WTC11 (cell line): ENCODE data around the gene PRSS57. TPM values are rescaled to one million over a fixed set of nuclear protein-coding genes. Genes with fewer than 3 reads are reported as not detected.

Source experiments
- ATAC-seq: fragments of 200-7000 bp; cut with Tn5 transposase; 2 replicates; pipeline ENCODE4 v1.10.0; 2021; ENCODE audit warnings: mild to moderate bottlenecking, moderate library complexity
- CTCF ChIA-PET: fragments of 300-600 bp; sonication (Branson Sonifier 250); formaldehyde crosslinking; loops from one replicate; lab custom pipeline; 2021; ENCODE audit warnings: antibody characterized with exemption; lab: Charles Lee
- POLR2A ChIA-PET: fragments of 350-600 bp; sonication (Branson Sonifier 250); formaldehyde crosslinking; loops from one replicate; lab custom pipeline; 2021; ENCODE audit warnings: antibody characterized with exemption; lab: Charles Lee
- DNase-seq: peaks from one replicate; pipeline ENCODE4 v3.0.0; 2021; ENCODE audit warnings: low spot score
- H3K27ac Mint-ChIP-seq: 2 replicates; pipeline ENCODE4 v1.8.0; 2021; ENCODE audit warnings: mixed read lengths
- H3K27me3 Mint-ChIP-seq: 2 replicates; pipeline ENCODE4 v1.8.0; 2021; ENCODE audit warnings: low read depth, mild to moderate bottlenecking, moderate library complexity, mixed read lengths
- H3K36me3 Mint-ChIP-seq: 2 replicates; pipeline ENCODE4 v1.8.0; 2021; ENCODE audit warnings: mixed read lengths
- H3K4me1 Mint-ChIP-seq: 2 replicates; pipeline ENCODE4 v1.8.0; 2022; ENCODE audit warnings: mixed read lengths
- H3K4me3 Mint-ChIP-seq: 2 replicates; pipeline ENCODE4 v1.8.0; 2021; ENCODE audit warnings: mild to moderate bottlenecking, moderate library complexity, mixed read lengths
- H3K9me3 Mint-ChIP-seq: 2 replicates; pipeline ENCODE4 v1.8.0; 2021; ENCODE audit warnings: mixed read lengths
- ETV6 ChIP-seq: sonication (generic); formaldehyde crosslinking; IDR thresholded peaks from 2 replicates; pipeline ENCODE4 v1.8.1; 2022; ENCODE audit warnings: mild to moderate bottlenecking, missing genetic modification reagents
- FOXK1 ChIP-seq: sonication (generic); formaldehyde crosslinking; IDR thresholded peaks from 2 replicates; pipeline ENCODE4 v1.8.0; 2022; ENCODE audit warnings: mild to moderate bottlenecking, moderate library complexity, missing genetic modification reagents
- FOXP1 ChIP-seq: sonication (generic); formaldehyde crosslinking; IDR thresholded peaks from 2 replicates; pipeline ENCODE4 v1.8.0; 2022; ENCODE audit warnings: missing genetic modification reagents, mild to moderate bottlenecking, moderate library complexity, borderline replicate concordance
- GRHL2 ChIP-seq: fragments of 250-450 bp; sonication (Bioruptor Pico); IDR thresholded peaks from 2 replicates; pipeline ENCODE4 v1.8.0; 2022; ENCODE audit warnings: mild to moderate bottlenecking, moderate library complexity; ENCODE audit not compliant: insufficient replicate concordance, severe bottlenecking
- NFATC4 ChIP-seq: fragments of 250-450 bp; sonication (Bioruptor Pico); IDR thresholded peaks from 2 replicates; pipeline ENCODE4 v1.9.0; 2021; ENCODE audit warnings: mild to moderate bottlenecking
- RELA ChIP-seq: sonication (generic); formaldehyde crosslinking; IDR thresholded peaks from 2 replicates; pipeline ENCODE4 v1.8.1; 2022; ENCODE audit warnings: missing genetic modification reagents, mild to moderate bottlenecking, borderline replicate concordance
- SMAD4 ChIP-seq: sonication (generic); formaldehyde crosslinking; IDR thresholded peaks from 2 replicates; pipeline ENCODE4 v1.8.0; 2022; ENCODE audit warnings: mild to moderate bottlenecking, missing genetic modification reagents
- TEAD1 ChIP-seq: sonication (generic); formaldehyde crosslinking; IDR thresholded peaks from 2 replicates; pipeline ENCODE4 v1.8.0; 2022; ENCODE audit warnings: mild to moderate bottlenecking, missing genetic modification reagents
- TP53 ChIP-seq: sonication (generic); formaldehyde crosslinking; IDR thresholded peaks from 2 replicates; pipeline ENCODE4 v1.8.1; 2023; ENCODE audit warnings: mild to moderate bottlenecking, missing genetic modification reagents
- ZNF219 ChIP-seq: sonication (generic); formaldehyde crosslinking; IDR thresholded peaks from 2 replicates; pipeline ENCODE4 v1.8.0; 2023; ENCODE audit warnings: missing genetic modification reagents, mild to moderate bottlenecking, borderline replicate concordance
- ZNF423 ChIP-seq: fragments of 250-450 bp; sonication (Bioruptor Pico); IDR thresholded peaks from 2 replicates; pipeline ENCODE4 v2.1.2; 2022; ENCODE audit warnings: mild to moderate bottlenecking, moderate library complexity
- total RNA-seq: library from RNA; stranded (reverse); gene quantifications from 3 replicates; pipeline ENCODE4 v1.2.3, GENCODE V29; 2021
- TF ChIP-seq, protein P1 (sequence below): sonication (generic); formaldehyde crosslinking; IDR thresholded peaks from 2 replicates; pipeline ENCODE4 v1.8.0; 2022; ENCODE audit warnings: mild to moderate bottlenecking, missing genetic modification reagents
- TF ChIP-seq, protein P2 (sequence below): sonication (generic); formaldehyde crosslinking; IDR thresholded peaks from 2 replicates; pipeline ENCODE4 v1.8.1; 2022; ENCODE audit warnings: mild to moderate bottlenecking, missing genetic modification reagents, moderate library complexity, borderline replicate concordance
- TF ChIP-seq, protein P3 (sequence below): sonication (generic); formaldehyde crosslinking; IDR thresholded peaks from 2 replicates; pipeline ENCODE4 v1.8.1; 2023; ENCODE audit warnings: mild to moderate bottlenecking, missing genetic modification reagents, moderate library complexity
- TF ChIP-seq, protein P4 (sequence below): sonication (generic); formaldehyde crosslinking; IDR thresholded peaks from 2 replicates; pipeline ENCODE4 v1.8.0; 2023; ENCODE audit warnings: missing genetic modification reagents
- TF ChIP-seq, protein P5 (sequence below): sonication (generic); formaldehyde crosslinking; IDR thresholded peaks from 2 replicates; pipeline ENCODE4 v1.8.1; 2023; ENCODE audit warnings: mild to moderate bottlenecking, missing genetic modification reagents
- TF ChIP-seq, protein P6 (sequence below): sonication (generic); formaldehyde crosslinking; conservative IDR thresholded peaks from 2 replicates; pipeline ENCODE4 v1.8.1; 2023; ENCODE audit warnings: mild to moderate bottlenecking, low read depth, missing genetic modification reagents, moderate library complexity
- TF ChIP-seq, protein P7 (sequence below): fragments of 250-450 bp; sonication (Bioruptor Pico); IDR thresholded peaks from 2 replicates; pipeline ENCODE4 v2.1.2; 2022; ENCODE audit warnings: mild to moderate bottlenecking, moderate library complexity

Gene PRSS57
- total RNA-seq, 1 experiment from 2014 or later, result not detected

DNA sequence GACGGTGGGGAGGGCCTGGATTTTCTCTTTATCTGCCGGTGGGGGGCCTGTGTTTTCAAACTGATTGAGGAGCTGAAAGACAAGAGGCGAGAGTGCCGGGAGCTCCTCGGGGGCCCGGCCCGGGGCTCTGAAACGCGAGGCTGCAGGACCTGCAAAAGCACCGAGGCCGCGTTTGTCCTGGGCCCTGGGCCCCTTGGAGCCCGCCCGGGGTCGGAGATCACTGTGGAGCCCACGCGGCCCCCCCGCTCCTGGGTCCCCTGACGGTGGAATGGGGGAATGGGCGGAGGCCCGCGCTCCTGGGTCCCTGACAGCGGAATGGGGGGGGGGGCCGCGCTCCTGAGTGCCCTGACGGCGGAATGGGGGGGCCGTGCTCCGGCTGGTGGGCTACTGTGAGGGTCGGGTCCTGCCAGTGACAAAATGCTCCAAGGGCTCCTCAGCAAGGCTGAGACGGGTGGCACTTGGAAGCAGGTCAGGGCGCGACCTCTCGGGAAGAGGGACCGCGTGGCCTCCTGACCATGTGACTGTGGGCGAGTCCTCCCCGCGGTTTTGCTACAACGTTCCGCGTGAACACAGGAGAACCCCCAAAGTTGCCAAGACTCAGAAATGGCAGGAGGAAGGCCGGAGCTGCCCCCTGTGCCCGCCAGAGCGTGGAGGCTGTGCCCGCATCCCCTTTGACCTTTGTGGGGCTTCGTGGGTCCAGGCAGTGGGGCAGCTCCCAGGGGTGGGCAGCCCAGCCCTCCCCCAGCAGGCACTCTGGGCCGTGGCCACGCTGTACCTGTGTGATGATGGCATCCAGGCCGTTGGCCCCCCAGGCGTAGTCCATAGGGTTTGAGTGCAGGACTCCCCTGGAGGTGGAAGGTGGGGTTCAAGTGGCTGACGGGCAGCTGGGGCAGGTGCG, 46.1 kb downstream of the PRSS57 start (continued):
- TF ChIP-seq, protein P1, sequence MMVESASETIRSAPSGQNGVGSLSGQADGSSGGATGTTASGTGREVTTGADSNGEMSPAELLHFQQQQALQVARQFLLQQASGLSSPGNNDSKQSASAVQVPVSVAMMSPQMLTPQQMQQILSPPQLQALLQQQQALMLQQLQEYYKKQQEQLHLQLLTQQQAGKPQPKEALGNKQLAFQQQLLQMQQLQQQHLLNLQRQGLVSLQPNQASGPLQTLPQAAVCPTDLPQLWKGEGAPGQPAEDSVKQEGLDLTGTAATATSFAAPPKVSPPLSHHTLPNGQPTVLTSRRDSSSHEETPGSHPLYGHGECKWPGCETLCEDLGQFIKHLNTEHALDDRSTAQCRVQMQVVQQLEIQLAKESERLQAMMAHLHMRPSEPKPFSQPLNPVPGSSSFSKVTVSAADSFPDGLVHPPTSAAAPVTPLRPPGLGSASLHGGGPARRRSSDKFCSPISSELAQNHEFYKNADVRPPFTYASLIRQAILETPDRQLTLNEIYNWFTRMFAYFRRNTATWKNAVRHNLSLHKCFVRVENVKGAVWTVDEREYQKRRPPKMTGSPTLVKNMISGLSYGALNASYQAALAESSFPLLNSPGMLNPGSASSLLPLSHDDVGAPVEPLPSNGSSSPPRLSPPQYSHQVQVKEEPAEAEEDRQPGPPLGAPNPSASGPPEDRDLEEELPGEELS, result no peak
- TF ChIP-seq, protein P2, sequence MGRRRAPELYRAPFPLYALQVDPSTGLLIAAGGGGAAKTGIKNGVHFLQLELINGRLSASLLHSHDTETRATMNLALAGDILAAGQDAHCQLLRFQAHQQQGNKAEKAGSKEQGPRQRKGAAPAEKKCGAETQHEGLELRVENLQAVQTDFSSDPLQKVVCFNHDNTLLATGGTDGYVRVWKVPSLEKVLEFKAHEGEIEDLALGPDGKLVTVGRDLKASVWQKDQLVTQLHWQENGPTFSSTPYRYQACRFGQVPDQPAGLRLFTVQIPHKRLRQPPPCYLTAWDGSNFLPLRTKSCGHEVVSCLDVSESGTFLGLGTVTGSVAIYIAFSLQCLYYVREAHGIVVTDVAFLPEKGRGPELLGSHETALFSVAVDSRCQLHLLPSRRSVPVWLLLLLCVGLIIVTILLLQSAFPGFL (CRISPR knock-in tag), result no peak
- TF ChIP-seq TP53 (CRISPR knock-in tag) (no peak), FOXK1 (CRISPR knock-in tag) (no peak), ZNF219 (CRISPR knock-in tag) (no peak), SMAD4 (CRISPR knock-in tag) (no peak), TEAD1 (CRISPR knock-in tag) (no peak), ETV6 (CRISPR knock-in tag) (no peak)
- TF ChIP-seq, protein P3, sequence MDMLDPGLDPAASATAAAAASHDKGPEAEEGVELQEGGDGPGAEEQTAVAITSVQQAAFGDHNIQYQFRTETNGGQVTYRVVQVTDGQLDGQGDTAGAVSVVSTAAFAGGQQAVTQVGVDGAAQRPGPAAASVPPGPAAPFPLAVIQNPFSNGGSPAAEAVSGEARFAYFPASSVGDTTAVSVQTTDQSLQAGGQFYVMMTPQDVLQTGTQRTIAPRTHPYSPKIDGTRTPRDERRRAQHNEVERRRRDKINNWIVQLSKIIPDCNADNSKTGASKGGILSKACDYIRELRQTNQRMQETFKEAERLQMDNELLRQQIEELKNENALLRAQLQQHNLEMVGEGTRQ (CRISPR knock-in tag), result no peak

DNA sequence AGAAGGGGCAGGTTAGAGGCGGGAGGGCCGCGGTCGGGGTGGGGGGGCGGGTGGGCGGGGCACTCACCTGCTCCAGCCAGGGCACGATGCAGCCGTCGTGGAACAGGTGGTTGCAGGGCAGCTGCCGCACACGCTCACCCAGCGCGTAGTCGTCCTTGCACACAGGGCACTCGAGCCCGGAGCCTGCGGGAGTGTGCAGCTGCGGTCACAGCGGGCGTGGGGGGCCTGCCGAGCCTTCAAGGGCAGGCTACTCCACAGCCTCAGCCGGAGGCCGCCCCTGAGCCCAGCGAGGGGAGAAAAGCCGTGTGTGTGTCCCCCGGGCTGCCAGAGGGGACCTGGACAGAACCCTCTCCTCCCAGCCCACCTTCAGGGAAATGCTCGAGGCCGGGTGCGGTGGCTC, 46.9 kb downstream of the PRSS57 start:
- Mint-ChIP-seq H3K27me3 (no peaks in the 10 kb centered on the region), H3K36me3 (no peaks in the 10 kb centered on the region; the same call in 1 of the 2 replicates), H3K27ac (no peak overlapping the region), H3K4me3 (no peak overlapping the region), H3K9me3 (no peaks in the 10 kb centered on the region), H3K4me1 (no peaks in the 10 kb centered on the region)
- DNase-seq, result no peak
- no peak for ATAC-seq
- POLR2A ChIA-PET, result no interaction called here
- no peak for TF ChIP-seq GRHL2 (CRISPR knock-in tag)
- TF ChIP-seq, protein P4, sequence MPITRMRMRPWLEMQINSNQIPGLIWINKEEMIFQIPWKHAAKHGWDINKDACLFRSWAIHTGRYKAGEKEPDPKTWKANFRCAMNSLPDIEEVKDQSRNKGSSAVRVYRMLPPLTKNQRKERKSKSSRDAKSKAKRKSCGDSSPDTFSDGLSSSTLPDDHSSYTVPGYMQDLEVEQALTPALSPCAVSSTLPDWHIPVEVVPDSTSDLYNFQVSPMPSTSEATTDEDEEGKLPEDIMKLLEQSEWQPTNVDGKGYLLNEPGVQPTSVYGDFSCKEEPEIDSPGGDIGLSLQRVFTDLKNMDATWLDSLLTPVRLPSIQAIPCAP, result no peak
- no peak for TF ChIP-seq FOXP1 (CRISPR knock-in tag)
- TF ChIP-seq, protein P5, sequence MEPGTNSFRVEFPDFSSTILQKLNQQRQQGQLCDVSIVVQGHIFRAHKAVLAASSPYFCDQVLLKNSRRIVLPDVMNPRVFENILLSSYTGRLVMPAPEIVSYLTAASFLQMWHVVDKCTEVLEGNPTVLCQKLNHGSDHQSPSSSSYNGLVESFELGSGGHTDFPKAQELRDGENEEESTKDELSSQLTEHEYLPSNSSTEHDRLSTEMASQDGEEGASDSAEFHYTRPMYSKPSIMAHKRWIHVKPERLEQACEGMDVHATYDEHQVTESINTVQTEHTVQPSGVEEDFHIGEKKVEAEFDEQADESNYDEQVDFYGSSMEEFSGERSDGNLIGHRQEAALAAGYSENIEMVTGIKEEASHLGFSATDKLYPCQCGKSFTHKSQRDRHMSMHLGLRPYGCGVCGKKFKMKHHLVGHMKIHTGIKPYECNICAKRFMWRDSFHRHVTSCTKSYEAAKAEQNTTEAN (CRISPR knock-in tag), result no peak
- TF ChIP-seq ZNF423, result no peak
- TF ChIP-seq NFATC4 (CRISPR knock-in tag), result no peak
- TF ChIP-seq, protein P6, sequence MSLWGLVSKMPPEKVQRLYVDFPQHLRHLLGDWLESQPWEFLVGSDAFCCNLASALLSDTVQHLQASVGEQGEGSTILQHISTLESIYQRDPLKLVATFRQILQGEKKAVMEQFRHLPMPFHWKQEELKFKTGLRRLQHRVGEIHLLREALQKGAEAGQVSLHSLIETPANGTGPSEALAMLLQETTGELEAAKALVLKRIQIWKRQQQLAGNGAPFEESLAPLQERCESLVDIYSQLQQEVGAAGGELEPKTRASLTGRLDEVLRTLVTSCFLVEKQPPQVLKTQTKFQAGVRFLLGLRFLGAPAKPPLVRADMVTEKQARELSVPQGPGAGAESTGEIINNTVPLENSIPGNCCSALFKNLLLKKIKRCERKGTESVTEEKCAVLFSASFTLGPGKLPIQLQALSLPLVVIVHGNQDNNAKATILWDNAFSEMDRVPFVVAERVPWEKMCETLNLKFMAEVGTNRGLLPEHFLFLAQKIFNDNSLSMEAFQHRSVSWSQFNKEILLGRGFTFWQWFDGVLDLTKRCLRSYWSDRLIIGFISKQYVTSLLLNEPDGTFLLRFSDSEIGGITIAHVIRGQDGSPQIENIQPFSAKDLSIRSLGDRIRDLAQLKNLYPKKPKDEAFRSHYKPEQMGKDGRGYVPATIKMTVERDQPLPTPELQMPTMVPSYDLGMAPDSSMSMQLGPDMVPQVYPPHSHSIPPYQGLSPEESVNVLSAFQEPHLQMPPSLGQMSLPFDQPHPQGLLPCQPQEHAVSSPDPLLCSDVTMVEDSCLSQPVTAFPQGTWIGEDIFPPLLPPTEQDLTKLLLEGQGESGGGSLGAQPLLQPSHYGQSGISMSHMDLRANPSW, result no peak
- no peak for TF ChIP-seq RELA (CRISPR knock-in tag)
- TF ChIP-seq, protein P7, sequence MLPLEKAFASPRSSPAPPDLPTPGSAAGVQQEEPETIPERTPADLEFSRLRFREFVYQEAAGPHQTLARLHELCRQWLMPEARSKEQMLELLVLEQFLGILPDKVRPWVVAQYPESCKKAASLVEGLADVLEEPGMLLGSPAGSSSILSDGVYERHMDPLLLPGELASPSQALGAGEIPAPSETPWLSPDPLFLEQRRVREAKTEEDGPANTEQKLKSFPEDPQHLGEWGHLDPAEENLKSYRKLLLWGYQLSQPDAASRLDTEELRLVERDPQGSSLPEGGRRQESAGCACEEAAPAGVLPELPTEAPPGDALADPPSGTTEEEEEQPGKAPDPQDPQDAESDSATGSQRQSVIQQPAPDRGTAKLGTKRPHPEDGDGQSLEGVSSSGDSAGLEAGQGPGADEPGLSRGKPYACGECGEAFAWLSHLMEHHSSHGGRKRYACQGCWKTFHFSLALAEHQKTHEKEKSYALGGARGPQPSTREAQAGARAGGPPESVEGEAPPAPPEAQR (CRISPR knock-in tag), result no peak
- CTCF ChIA-PET, result no interaction called here
